ENCODE data around the gene RBFOX2.

DNA sequence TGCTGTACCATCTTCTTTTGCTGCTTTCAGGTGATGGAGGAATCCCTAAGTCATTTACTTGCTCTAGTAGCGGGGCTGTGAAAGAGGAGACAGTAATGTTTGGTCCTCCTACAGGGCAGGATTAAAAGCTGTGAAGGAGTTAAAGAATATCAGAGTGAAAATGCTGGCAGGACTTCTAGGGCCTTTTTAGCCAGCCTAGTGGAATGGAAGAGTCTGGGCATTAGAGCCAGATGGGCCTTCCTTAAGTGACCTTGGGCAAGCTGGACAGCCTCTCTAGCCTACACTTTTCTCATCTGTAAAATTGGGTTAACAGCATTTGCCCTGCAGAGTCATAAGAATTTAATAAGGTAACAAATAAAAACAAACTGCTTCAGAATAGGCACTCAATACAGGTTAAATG is 114.7 kb downstream of the RBFOX2 start:
- TF ChIP-seq, protein P1, sequence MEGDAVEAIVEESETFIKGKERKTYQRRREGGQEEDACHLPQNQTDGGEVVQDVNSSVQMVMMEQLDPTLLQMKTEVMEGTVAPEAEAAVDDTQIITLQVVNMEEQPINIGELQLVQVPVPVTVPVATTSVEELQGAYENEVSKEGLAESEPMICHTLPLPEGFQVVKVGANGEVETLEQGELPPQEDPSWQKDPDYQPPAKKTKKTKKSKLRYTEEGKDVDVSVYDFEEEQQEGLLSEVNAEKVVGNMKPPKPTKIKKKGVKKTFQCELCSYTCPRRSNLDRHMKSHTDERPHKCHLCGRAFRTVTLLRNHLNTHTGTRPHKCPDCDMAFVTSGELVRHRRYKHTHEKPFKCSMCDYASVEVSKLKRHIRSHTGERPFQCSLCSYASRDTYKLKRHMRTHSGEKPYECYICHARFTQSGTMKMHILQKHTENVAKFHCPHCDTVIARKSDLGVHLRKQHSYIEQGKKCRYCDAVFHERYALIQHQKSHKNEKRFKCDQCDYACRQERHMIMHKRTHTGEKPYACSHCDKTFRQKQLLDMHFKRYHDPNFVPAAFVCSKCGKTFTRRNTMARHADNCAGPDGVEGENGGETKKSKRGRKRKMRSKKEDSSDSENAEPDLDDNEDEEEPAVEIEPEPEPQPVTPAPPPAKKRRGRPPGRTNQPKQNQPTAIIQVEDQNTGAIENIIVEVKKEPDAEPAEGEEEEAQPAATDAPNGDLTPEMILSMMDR (conservative IDR thresholded peaks at IDR 0.05 in 1 of 2, IDR thresholded peaks at IDR 0.05 in 1 of 2; ENCODE audit: low read depth in 1 of 2, low read length in 2 of 2), result no peak
- TF ChIP-seq EZH2 (IDR thresholded peaks at IDR 0.05; ENCODE audit: low read length, missing control alignments), result no peak

Measured in fibroblast of lung (primary cell).